Loucy (cell line): ENCODE measurements around the gene EPHB1.

Experiments
- H2AFZ ChIP-seq: fragments of 200-600 bp; sonication (generic); 2 replicates; pipeline ENCODE4 v1.6.0; 2016; ENCODE audit warnings: antibody characterized with exemption, mild to moderate bottlenecking, low read length, moderate library complexity
- H3F3A ChIP-seq: fragments of 200-600 bp; 2 replicates; pipeline ENCODE4 v1.6.0; 2016; ENCODE audit warnings: antibody characterized with exemption, low read depth, mild to moderate bottlenecking
- H3K27me3 ChIP-seq: fragments of 200-600 bp; sonication (generic); 2 replicates; pipeline ENCODE4 v1.6.1; 2014; ENCODE audit warnings: low read length, mild to moderate bottlenecking; ENCODE audit not compliant: insufficient read depth, poor library complexity, severe bottlenecking
- H3K36me3 ChIP-seq: fragments of 200-600 bp; sonication (generic); 2 replicates; pipeline ENCODE4 v1.6.1; 2016; ENCODE audit warnings: low read length; ENCODE audit not compliant: insufficient read depth
- H3K4me1 ChIP-seq: fragments of 200-600 bp; sonication (generic); 2 replicates; pipeline ENCODE4 v1.5.1; 2014; ENCODE audit warnings: low read length, mild to moderate bottlenecking; ENCODE audit not compliant: insufficient read depth, poor library complexity, severe bottlenecking
- H3K4me2 ChIP-seq: fragments of 200-600 bp; sonication (generic); 2 replicates; pipeline ENCODE4 v1.6.0; 2014; ENCODE audit warnings: antibody characterized with exemption, low read length, low read depth, mild to moderate bottlenecking; ENCODE audit not compliant: poor library complexity, severe bottlenecking
- H3K4me3 ChIP-seq: fragments of 200-600 bp; sonication (generic); 2 replicates; pipeline ENCODE4 v1.5.1; 2014; ENCODE audit warnings: low read length, mild to moderate bottlenecking, mixed read lengths; ENCODE audit not compliant: poor library complexity, severe bottlenecking
- H3K79me2 ChIP-seq: fragments of 200-600 bp; sonication (generic); 2 replicates; pipeline ENCODE4 v1.6.1; 2014; ENCODE audit warnings: low read length; ENCODE audit not compliant: insufficient read depth
- H3K9ac ChIP-seq: fragments of 200-600 bp; sonication (generic); 2 replicates; pipeline ENCODE4 v1.6.0; 2014; ENCODE audit warnings: mild to moderate bottlenecking, low read depth, low read length, moderate library complexity; ENCODE audit not compliant: poor library complexity, severe bottlenecking
- H3K9me2 ChIP-seq: fragments of 200-600 bp; sonication (generic); replicated peaks from 2 replicates; pipeline ENCODE4 v1.6.1; 2016; ENCODE audit warnings: low read depth, low read length, mixed read lengths
- H3K9me3 ChIP-seq: fragments of 200-600 bp; sonication (generic); 2 replicates; pipeline ENCODE4 v1.6.1; 2014; ENCODE audit warnings: mild to moderate bottlenecking, antibody characterized with exemption, low read length, low read depth; ENCODE audit not compliant: insufficient read depth
- H4K20me1 ChIP-seq: fragments of 200-600 bp; sonication (generic); 2 replicates; pipeline ENCODE4 v1.6.0; 2014; ENCODE audit warnings: antibody characterized with exemption, low read length, mild to moderate bottlenecking; ENCODE audit not compliant: insufficient read depth, poor library complexity, severe bottlenecking
- CTCF ChIP-seq: fragments of 200-600 bp; sonication (generic); conservative IDR thresholded peaks from 2 replicates; pipeline ENCODE4 v1.5.1; 2014; ENCODE audit warnings: mild to moderate bottlenecking, antibody characterized with exemption, low read length
- EZH2phosphoT487 ChIP-seq: fragments of 200-600 bp; IDR thresholded peaks from 2 replicates; pipeline ENCODE4 v1.6.1; 2018; ENCODE audit warnings: antibody characterized with exemption, mild to moderate bottlenecking, moderate library complexity, borderline replicate concordance

The EPHB1 gene

DNA sequence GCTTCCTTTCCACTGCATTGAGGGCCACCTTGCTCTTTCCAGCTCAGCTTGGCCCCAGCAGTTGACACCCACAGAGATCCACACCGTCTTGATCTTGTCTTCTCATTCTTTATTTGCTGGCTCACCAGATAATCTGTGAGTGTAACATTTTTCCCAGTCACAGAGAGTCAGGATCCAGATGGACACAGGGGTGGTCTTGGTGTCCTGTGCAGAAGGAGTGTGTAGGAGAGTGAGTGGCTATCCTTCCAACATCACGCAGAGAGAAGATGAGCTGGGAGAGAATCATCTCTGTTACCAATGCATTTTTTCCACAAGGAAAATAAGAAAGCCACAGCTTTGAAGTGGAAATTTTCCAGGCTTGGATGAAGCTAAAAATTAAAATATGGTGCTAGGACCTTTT lies 100.1 kb downstream of the EPHB1 start:
- H2AFZ ChIP-seq: no peak overlapping the region
- no peak overlapping the region for H3K4me2 ChIP-seq
- no peaks in the 10 kb centered on the region for H3K36me3 ChIP-seq
- no peaks in the 10 kb centered on the region for H3K27me3 ChIP-seq
- no peak for TF ChIP-seq CTCF
- TF ChIP-seq EZH2phosphoT487: no peak
- no peaks in the 10 kb centered on the region for H3K9me2 ChIP-seq
- H3K4me3 ChIP-seq: no peak overlapping the region
- no peak overlapping the region for H3K9ac ChIP-seq
- H3F3A ChIP-seq: no peaks in the 10 kb centered on the region
- no peaks in the 10 kb centered on the region for H4K20me1 ChIP-seq
- no peaks in the 10 kb centered on the region for H3K4me1 ChIP-seq
- H3K9me3 ChIP-seq: no peaks in the 10 kb centered on the region
- no peaks in the 10 kb centered on the region for H3K79me2 ChIP-seq

DNA sequence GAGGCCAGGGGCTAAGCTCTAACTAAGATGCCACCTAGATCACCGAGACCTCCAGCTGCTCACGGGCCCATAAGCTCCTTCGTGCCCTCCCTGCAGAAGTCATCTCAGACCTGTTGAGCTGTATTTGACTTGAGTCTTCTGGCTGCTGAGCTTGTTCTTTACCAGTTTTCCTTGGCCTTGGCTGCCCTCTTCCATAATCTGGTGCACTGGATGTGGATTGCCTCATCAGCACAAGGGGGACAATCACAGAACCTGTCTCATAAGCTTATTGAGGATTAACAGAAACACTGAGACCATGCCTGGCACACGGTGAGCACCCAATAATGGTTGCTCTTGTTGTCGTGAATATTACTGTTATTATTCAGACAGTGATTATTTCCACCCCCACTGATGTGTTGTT lies 101.1 kb downstream of the EPHB1 start:
- Histone ChIP-seq H3K9me2 (no peaks in the 10 kb centered on the region), H3K4me1 (no peaks in the 10 kb centered on the region), H3K9ac (no peak overlapping the region), H3F3A (no peaks in the 10 kb centered on the region), H4K20me1 (no peaks in the 10 kb centered on the region), H2AFZ (no peak overlapping the region), H3K36me3 (no peaks in the 10 kb centered on the region), H3K9me3 (no peaks in the 10 kb centered on the region), H3K4me3 (no peak overlapping the region), H3K27me3 (no peaks in the 10 kb centered on the region), H3K79me2 (no peaks in the 10 kb centered on the region), H3K4me2 (no peak overlapping the region)
- no peak for TF ChIP-seq EZH2phosphoT487
- no peak for TF ChIP-seq CTCF

- no peaks in the 10 kb centered on the region for H3K27me3 ChIP-seq
- H3K4me2 ChIP-seq: no peak overlapping the region
- no peaks in the 10 kb centered on the region for H3K79me2 ChIP-seq
- no peaks in the 10 kb centered on the region for H3K36me3 ChIP-seq
- H2AFZ ChIP-seq: no peak overlapping the region
- H3F3A ChIP-seq: no peaks in the 10 kb centered on the region
- H3K9me3 ChIP-seq: no peaks in the 10 kb centered on the region
- no peaks in the 10 kb centered on the region for H3K9me2 ChIP-seq
- H3K9ac ChIP-seq: no peak overlapping the region
- no peak overlapping the region for H3K4me3 ChIP-seq
- H3K4me1 ChIP-seq: no peaks in the 10 kb centered on the region
- H4K20me1 ChIP-seq: no peaks in the 10 kb centered on the region
- TF ChIP-seq CTCF (peak; percentile 16; the same call in 1 of the 2 replicates), EZH2phosphoT487 (no peak)
Measured at GRCh38 chr3:134896696-134897095, 101.6 kb downstream of the EPHB1 start.
